OCI-LY7 (cell line): ENCODE measurements around the gene CMIP. TPM values are rescaled to one million over a fixed set of nuclear protein-coding genes. Genes with fewer than 3 reads are reported as not detected.
A peak's percentile ranks its signal among the peaks of the same experiment; 100 is the strongest.

Source experiments
- Bru-seq: library from RNA; stranded (reverse); fragments of 400-500 nt; gene quantifications from one replicate; lab custom pipeline; 2021; lab: Mats Ljungman, UMichigan
- BruChase-seq, 2 experiments: library from RNA; stranded (reverse); fragments of 400-500 nt; gene quantifications; one replicate each; lab custom pipeline; 2021; lab: Mats Ljungman, UMichigan
- BruUV-seq: library from RNA; stranded (reverse); fragments of 400-500 nt; replicated peaks from 2 replicates; lab custom pipeline; 2021; lab: Mats Ljungman, UMichigan
- CTCF ChIA-PET: fragments of 300-600 bp; sonication (Branson Sonifier 250); formaldehyde crosslinking; loops from one replicate; lab custom pipeline; 2022; ENCODE audit warnings: antibody characterized with exemption; ENCODE audit not compliant: unreplicated experiment; lab: Charles Lee
- POLR2A ChIA-PET: fragments of 300-600 bp; sonication (Branson Sonifier 250); formaldehyde crosslinking; loops from one replicate; lab custom pipeline; 2022; ENCODE audit warnings: antibody characterized with exemption; lab: Charles Lee
- DNase-seq: peaks from one replicate; pipeline ENCODE4 v3.0.0-alpha.2; 2015; ENCODE audit warnings: low spot score
- H2AFZ ChIP-seq: fragments of 200-600 bp; sonication (generic), shearing (Covaris generic); 2 replicates; pipeline ENCODE4 v1.6.1; 2014; ENCODE audit warnings: mild to moderate bottlenecking, antibody characterized with exemption, low read length, moderate library complexity
- H3K27ac ChIP-seq: fragments of 200-600 bp; sonication (generic); 2 replicates; pipeline ENCODE4 v1.5.1; 2014; ENCODE audit warnings: mixed run types, low read depth, mild to moderate bottlenecking, moderate library complexity, low read length, inconsistent platforms; ENCODE audit not compliant: poor library complexity, severe bottlenecking
- H3K36me3 ChIP-seq: fragments of 200-600 bp; sonication (generic); 2 replicates; pipeline ENCODE4 v1.6.1; 2014; ENCODE audit warnings: mild to moderate bottlenecking, antibody characterized with exemption, low read length, moderate library complexity, mixed read lengths; ENCODE audit not compliant: insufficient read depth
- H3K4me1 ChIP-seq: fragments of 200-600 bp; sonication (generic); 2 replicates; pipeline ENCODE4 v1.5.1; 2014; ENCODE audit warnings: mild to moderate bottlenecking, low read length; ENCODE audit not compliant: insufficient read depth, poor library complexity, severe bottlenecking
- H3K4me2 ChIP-seq: fragments of 200-600 bp; sonication (generic); 2 replicates; pipeline ENCODE4 v1.6.1; 2014; ENCODE audit warnings: mild to moderate bottlenecking, low read length
- H3K4me3 ChIP-seq: fragments of 200-600 bp; sonication (generic); 2 replicates; pipeline ENCODE4 v1.5.1; 2014; ENCODE audit warnings: mild to moderate bottlenecking, low read depth, low read length; ENCODE audit not compliant: poor library complexity, severe bottlenecking
- H3K79me2 ChIP-seq: fragments of 200-600 bp; sonication (generic); 2 replicates; pipeline ENCODE4 v1.6.1; 2016; ENCODE audit warnings: low read depth, mild to moderate bottlenecking, low read length, moderate library complexity, mixed read lengths; ENCODE audit not compliant: insufficient read depth
- H3K9me2 ChIP-seq: fragments of 200-600 bp; sonication (generic); 2 replicates; pipeline ENCODE4 v1.6.1; 2016; ENCODE audit warnings: mild to moderate bottlenecking, low read length, mixed read lengths; ENCODE audit not compliant: insufficient read depth
- H3K9me3 ChIP-seq: fragments of 200-600 bp; sonication (generic); 2 replicates; pipeline ENCODE4 v1.6.1; 2014; ENCODE audit warnings: mild to moderate bottlenecking, mixed run types, low read length, mixed read lengths
- H4K20me1 ChIP-seq: fragments of 200-600 bp; sonication (generic); 2 replicates; pipeline ENCODE4 v1.6.1; 2014; ENCODE audit warnings: mild to moderate bottlenecking, antibody characterized with exemption, low read length, moderate library complexity, mixed read lengths; ENCODE audit not compliant: insufficient read depth
- CTCF ChIP-seq: fragments of 200-600 bp; sonication (generic); conservative IDR thresholded peaks from 2 replicates; pipeline ENCODE4 v1.5.1; 2014; ENCODE audit warnings: mild to moderate bottlenecking, antibody characterized with exemption, low read length, moderate library complexity, mixed read lengths
- EZH2phosphoT487 ChIP-seq: fragments of 200-600 bp; sonication (generic); IDR thresholded peaks from 2 replicates; pipeline ENCODE4 v1.6.1; 2018; ENCODE audit warnings: low read depth, borderline replicate concordance, mild to moderate bottlenecking, mixed run types, antibody characterized with exemption, low read length, moderate library complexity, mixed read lengths
- intact Hi-C: fragments of 100-400 bp; cut with micrococcal nuclease; formaldehyde crosslinking; loops from one replicate; pipeline ENCODE4 v1.10.0; 2022; ENCODE audit not compliant: unreplicated experiment
- long read RNA-seq: library from polyadenylated mRNA; stranded (forward); transcript quantifications from one replicate; pipeline ENCODE4 v2.0.0, GENCODE V29; 2022
- total RNA-seq, 2 experiments: library from RNA; depleted of rRNA in 1 of 2; stranded (reverse); fragments of >200 nt in 1 of 2; shearing (Covaris generic) in 1 of 2; gene quantifications; 2 replicates each; pipeline ENCODE4 v1.2.3, GENCODE V29; 2014 to 2022

Gene CMIP
- total RNA-seq (2014; rRNA removed; shearing (Covaris generic)) (15.4 and 22.6 TPM in 2 replicates), total RNA-seq (2022) (67.5 and 70.3 TPM in 2 replicates), Bru-seq, nascent RNA (percentile 79 among the genes with signal in this experiment), BruChase-seq, experiment 1, labeled RNA remaining after a 6-hour chase (percentile 84 among the genes with signal in this experiment), BruChase-seq, experiment 2, labeled RNA remaining after a 2-hour chase (percentile 78 among the genes with signal in this experiment)
- long read RNA-seq, partial matches to known transcripts: 0 of 13 reads
- long read RNA-seq, other reads (novel, unspliced or antisense): 13 of 13 reads

GRCh38 chr16:81444448-81445121 is at the start of gene CMIP:
Gene CMIP, plus strand, starts transcription at chr16:81444808.
- Histone ChIP-seq H3K4me2 (peak within 1 kb of the TSS; percentile 91), H3K9me2 (no peaks in the 10 kb centered on the region), H3K4me1 (peaks cover 36% of the 10 kb centered on the region), H4K20me1 (no peaks in the 10 kb centered on the region; the same call in none of the 2 replicates), H3K27ac (peak within 1 kb of the TSS; percentile 61), H3K4me3 (peak within 1 kb of the TSS; percentile 93), H2AFZ (no peak within 1 kb of the TSS), H3K36me3 (peaks cover 10% of the 10 kb centered on the region; the same call in 1 of the 2 replicates), H3K9me3 (no peaks in the 10 kb centered on the region), H3K79me2 (peaks cover 44% of the 10 kb centered on the region)
- CTCF ChIA-PET: interaction anchor here (0.6 kb wide), 1 partner anchor 154 kb away, joined by 4 read pairs; no protein-coding TSS in a partner anchor
- no TSS peak for BruUV-seq
- intact Hi-C loops: no loop called here
- POLR2A ChIA-PET: no interaction called here
- DNase-seq: peak; percentile 89
- no peak for TF ChIP-seq EZH2phosphoT487
- no peak for TF ChIP-seq CTCF

DNA sequence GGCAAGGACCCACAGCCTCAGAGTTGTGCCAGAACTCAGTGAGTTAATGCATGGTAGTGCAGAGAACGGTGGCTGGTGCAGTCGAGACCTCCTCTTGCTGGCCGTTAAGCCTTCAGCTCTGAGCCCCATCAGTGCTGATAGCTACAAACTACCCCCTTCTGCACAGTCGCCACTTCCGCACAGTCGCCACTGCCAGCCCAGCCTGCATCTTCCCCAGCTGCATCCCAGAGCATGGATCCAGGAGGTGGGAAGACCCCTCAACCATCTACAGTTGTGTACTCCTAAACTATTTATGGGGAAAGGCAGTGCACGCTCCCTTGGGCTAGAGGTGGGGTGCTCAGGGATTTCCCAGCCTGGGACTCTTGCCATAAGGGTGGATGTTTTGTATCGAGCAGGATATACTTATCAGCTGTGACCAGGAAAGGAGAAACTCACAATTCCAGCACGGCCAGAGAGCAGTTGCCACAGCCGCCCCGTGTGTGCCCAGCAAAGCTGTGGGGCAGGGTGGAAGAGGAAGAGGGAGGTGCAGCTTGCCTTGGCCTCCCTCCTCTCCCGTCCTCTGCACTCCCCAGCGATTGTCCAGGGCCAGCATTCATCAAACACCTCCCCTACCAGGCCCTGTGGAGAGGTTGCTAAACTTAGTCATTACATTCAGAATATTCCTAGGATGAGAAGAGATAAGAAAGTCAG is 49.5 kb upstream of the CMIP start:
- no TSS peak for BruUV-seq
- no peaks in the 10 kb centered on the region for H3K4me1 ChIP-seq
- ChIA-PET CTCF (interaction anchor here (0.6 kb wide), 1 partner anchor 777 kb away, joined by 3 read pairs; no protein-coding TSS in a partner anchor), POLR2A (no interaction called here)
- H3K36me3 ChIP-seq: no peaks in the 10 kb centered on the region
- intact Hi-C loops: no loop called here
- no peak for DNase-seq
- no peak overlapping the region for H3K27ac ChIP-seq
- H3K79me2 ChIP-seq: no peaks in the 10 kb centered on the region
- H3K9me2 ChIP-seq: no peaks in the 10 kb centered on the region
- H4K20me1 ChIP-seq: no peaks in the 10 kb centered on the region
- H3K4me3 ChIP-seq: no peak overlapping the region
- no peaks in the 10 kb centered on the region for H3K9me3 ChIP-seq
- no peak overlapping the region for H3K4me2 ChIP-seq
- TF ChIP-seq EZH2phosphoT487: no peak
- TF ChIP-seq CTCF: no peak
- no peak overlapping the region for H2AFZ ChIP-seq
